HL-60 (cell line): ENCODE measurements around the gene HLCS.

Source experiments
- DNase-seq, 2 experiments: peaks; one replicate each; pipeline ENCODE4 v3.0.0-alpha.2; 2010 to 2020; ENCODE audit warnings: low read depth in 1 of 2, low spot score in 1 of 2
- H3K27ac ChIP-seq: fragments of 250-450 bp; sonication (Bioruptor Pico); replicated peaks from 2 replicates; pipeline ENCODE4 v1.5.1; 2020; ENCODE audit warnings: mild to moderate bottlenecking, moderate library complexity
- H3K27me3 ChIP-seq: fragments of 250-450 bp; sonication (Bioruptor Pico); 2 replicates; pipeline ENCODE4 v1.5.1; 2021; ENCODE audit warnings: mild to moderate bottlenecking, moderate library complexity; ENCODE audit not compliant: insufficient read depth, poor library complexity, severe bottlenecking
- H3K4me3 ChIP-seq: replicated peaks from 2 replicates; pipeline ENCODE4 v1.5.1; 2011; ENCODE audit warnings: mild to moderate bottlenecking, control low read depth, low read length; ENCODE audit not compliant: insufficient read depth
- CTCF ChIP-seq: IDR thresholded peaks from one replicate; pipeline ENCODE4 v1.5.1; 2011; ENCODE audit warnings: low read length, control low read depth, inconsistent platforms; ENCODE audit not compliant: insufficient read depth
- GABPA ChIP-seq: IDR thresholded peaks from 2 replicates; pipeline ENCODE4 v1.6.1; 2012; ENCODE audit warnings: low read depth
- POLR2AphosphoS5 ChIP-seq: IDR thresholded peaks from 2 replicates; pipeline ENCODE4 v1.6.1; 2012; ENCODE audit warnings: low read depth
- REST ChIP-seq: IDR thresholded peaks from 2 replicates; pipeline ENCODE4 v1.6.1; 2012; ENCODE audit warnings: low read depth; ENCODE audit not compliant: insufficient replicate concordance
- SPI1 ChIP-seq: IDR thresholded peaks from 2 replicates; pipeline ENCODE4 v1.6.1; 2012; ENCODE audit warnings: low read depth, mild to moderate bottlenecking, borderline replicate concordance

HLCS gene

GRCh38 chr21:36927719-36928117 lies 38.8 kb downstream of the HLCS start:
- Histone ChIP-seq H3K27me3 (no peaks in the 10 kb centered on the region), H3K27ac (no peak overlapping the region), H3K4me3 (no peak overlapping the region)
- DNase-seq: peak; percentile 38 to 63
- TF ChIP-seq SPI1: no peak
- TF ChIP-seq CTCF: peak; percentile 75
- no peak for TF ChIP-seq GABPA
- no peak for TF ChIP-seq POLR2AphosphoS5

GRCh38 chr21:36926989-36927718 lies 39.3 kb downstream of the HLCS start:
- Histone ChIP-seq H3K27ac (no peak overlapping the region), H3K27me3 (no peaks in the 10 kb centered on the region), H3K4me3 (no peak overlapping the region)
- no peak for DNase-seq
- TF ChIP-seq CTCF: no peak
- TF ChIP-seq GABPA: no peak
- TF ChIP-seq POLR2AphosphoS5: no peak
- no peak for TF ChIP-seq SPI1
- no peak for TF ChIP-seq REST

GRCh38 chr21:36923270-36923669 lies 43.2 kb downstream of the HLCS start:
- no peak for TF ChIP-seq POLR2AphosphoS5
- TF ChIP-seq SPI1: no peak
- TF ChIP-seq CTCF: no peak
- no peak for TF ChIP-seq REST
- no peak for TF ChIP-seq GABPA
- no peak overlapping the region for H3K4me3 ChIP-seq
- no peak overlapping the region for H3K27ac ChIP-seq
- no peaks in the 10 kb centered on the region for H3K27me3 ChIP-seq
- no peak for DNase-seq

GRCh38 chr21:36922861-36923260 lies 43.6 kb downstream of the HLCS start:
- no peak for TF ChIP-seq POLR2AphosphoS5
- DNase-seq: no peak
- H3K4me3 ChIP-seq: no peak overlapping the region
- H3K27ac ChIP-seq: no peak overlapping the region
- no peaks in the 10 kb centered on the region for H3K27me3 ChIP-seq
